GM08714 (cell line): ENCODE data around the gene AFTPH.

Source experiments
- H3K4me3 ChIP-seq: fragments of 200-500 bp; sonication (Bioruptor generic); 2 replicates; pipeline ENCODE4 v1.5.1; 2014; ENCODE audit warnings: mild to moderate bottlenecking, low read length, inconsistent platforms
- ZNF274 ChIP-seq: IDR thresholded peaks from 2 replicates; pipeline ENCODE4 v1.6.1; 2012; ENCODE audit warnings: mild to moderate bottlenecking, low read depth, low read length

Gene AFTPH

DNA sequence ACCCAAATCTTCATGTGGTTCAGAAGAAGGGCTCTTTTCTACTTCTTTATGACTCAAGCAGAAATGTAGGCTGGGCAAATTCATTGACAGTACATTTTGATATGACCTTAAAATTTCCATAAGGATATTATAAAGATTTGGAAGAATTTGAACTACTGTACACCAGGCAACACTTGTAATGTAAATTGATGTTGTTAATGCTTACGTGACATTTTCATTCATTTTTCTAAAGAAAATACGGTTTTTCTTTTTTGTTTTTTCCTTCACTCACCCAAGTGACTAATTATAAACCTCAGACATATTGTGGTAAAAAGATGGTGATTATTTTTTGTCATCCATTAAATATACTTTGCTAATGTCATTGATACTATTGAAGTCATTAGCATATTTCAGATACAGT is 17.4 kb downstream of the AFTPH start:
- H3K4me3 ChIP-seq = no peak overlapping the region
- no peak for TF ChIP-seq ZNF274

- no peak for TF ChIP-seq ZNF274
- no peak overlapping the region for H3K4me3 ChIP-seq
Observed at GRCh38 chr2:64542071-64543007, 18.2 kb downstream of the AFTPH start.

- H3K4me3 ChIP-seq = no peak overlapping the region
- no peak for TF ChIP-seq ZNF274
Observed at GRCh38 chr2:64543008-64543697, 19.0 kb downstream of the AFTPH start.

- no peak for TF ChIP-seq ZNF274
Observed at GRCh38 chr2:64548761-64549160, 24.6 kb downstream of the AFTPH start.

GRCh38 chr2:64550042-64550441 is 25.9 kb downstream of the AFTPH start:
- TF ChIP-seq ZNF274 = no peak
- no peak overlapping the region for H3K4me3 ChIP-seq

More at GRCh38 chr2:64548761-64549160, 24.6 kb downstream of the AFTPH start:
- H3K4me3 ChIP-seq = no peak overlapping the region

DNA sequence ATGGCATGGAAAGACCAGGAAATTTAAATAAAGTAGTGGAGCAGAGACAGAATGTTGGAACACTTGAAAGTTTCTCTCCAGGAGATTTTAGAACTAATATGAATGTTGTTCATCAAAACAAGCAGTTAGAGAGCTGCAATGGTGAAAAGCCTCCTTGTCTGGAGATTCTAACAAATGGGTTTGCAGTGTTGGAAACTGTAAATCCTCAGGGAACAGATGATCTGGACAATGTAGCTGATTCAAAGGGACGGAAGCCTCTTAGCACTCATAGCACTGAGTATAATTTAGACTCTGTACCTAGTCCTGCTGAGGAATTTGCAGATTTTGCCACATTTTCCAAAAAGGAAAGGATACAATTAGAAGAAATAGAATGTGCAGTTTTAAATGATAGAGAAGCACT is 27.7 kb downstream of the AFTPH start:
- no peak for TF ChIP-seq ZNF274
- no peak overlapping the region for H3K4me3 ChIP-seq

DNA sequence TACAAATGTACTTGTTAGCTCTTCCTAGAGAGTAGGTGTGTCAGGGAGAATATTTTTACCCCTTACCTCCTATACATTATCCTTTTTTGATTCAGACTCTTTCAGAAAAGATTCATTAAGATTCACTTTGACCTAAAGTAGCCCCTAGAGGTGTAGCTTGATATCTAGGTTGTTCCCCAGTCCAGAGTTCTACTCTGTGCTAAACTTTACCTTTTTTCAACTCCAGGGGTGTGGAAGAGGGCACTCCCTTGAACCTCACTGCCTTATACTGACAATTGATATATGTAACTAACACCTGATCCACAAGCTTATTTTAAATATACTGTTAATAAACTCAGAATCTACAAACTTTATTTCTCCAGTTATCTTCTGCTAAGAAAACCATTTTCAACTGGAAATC is 30.0 kb downstream of the AFTPH start:
- H3K4me3 ChIP-seq = no peak overlapping the region
- no peak for TF ChIP-seq ZNF274

DNA sequence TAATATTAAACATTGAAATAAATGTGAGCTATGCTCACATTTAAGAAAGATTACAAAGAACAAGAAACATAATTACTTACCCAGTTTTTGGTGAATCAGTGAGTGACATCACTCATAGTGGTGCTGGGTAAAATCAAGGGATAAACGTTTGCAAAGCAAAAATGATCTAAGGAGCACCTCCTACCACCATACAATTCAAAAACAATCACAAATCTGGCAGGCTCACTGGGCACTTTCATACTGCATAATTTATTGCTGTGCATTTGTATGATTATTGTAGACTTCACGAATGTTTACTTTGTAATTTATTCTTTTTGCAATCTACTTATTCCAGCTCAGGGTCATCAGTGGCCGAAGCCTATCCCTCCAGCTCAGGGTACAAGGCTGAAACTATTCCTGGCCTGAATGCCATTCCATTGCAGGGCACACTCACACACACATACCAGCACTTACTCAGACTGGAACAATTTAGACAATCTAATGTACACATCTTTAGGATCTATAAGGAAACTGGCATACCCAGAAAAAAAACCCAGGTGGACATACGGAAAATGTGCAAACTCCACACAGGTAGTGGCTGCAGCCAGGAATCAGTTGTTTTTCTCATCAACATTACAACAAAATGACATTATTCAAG is 34.4 kb downstream of the AFTPH start:
- TF ChIP-seq ZNF274 = no peak
- H3K4me3 ChIP-seq = no peak overlapping the region

GRCh38 chr2:64562148-64562784 is 38.1 kb downstream of the AFTPH start:
- H3K4me3 ChIP-seq = no peak overlapping the region
- no peak for TF ChIP-seq ZNF274

DNA sequence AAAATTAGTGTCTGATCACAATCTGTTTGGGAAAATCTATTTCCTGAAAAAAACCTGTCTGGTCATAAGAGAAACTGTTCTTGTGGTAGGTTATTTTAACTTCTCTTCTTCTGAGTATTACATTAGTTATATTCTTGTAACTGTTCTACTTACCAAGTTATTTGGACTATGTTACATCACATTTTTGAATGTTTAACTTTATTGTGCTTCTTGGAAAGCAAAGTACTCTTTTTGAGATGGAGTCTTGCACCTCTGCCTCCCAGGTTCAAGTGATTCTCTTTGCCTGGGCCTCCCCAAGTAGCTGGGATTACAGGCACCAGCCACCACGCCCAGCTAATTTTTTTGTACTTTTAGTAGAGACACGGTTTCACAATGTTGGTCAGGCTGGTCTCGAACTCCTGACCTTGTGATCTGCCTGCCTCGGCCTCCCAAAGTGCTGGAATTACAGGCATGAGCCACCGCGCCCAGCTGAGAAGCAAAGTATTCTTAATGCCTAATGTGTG is 39.4 kb downstream of the AFTPH start:
- H3K4me3 ChIP-seq = no peak overlapping the region
- TF ChIP-seq ZNF274 = no peak

- H3K4me3 ChIP-seq = no peak overlapping the region
- TF ChIP-seq ZNF274 = no peak
Observed at GRCh38 chr2:64565949-64566710, 42.0 kb downstream of the AFTPH start.

- H3K4me3 ChIP-seq = no peak overlapping the region
- TF ChIP-seq ZNF274 = no peak
Observed at GRCh38 chr2:64567473-64567872, 43.3 kb downstream of the AFTPH start.

- TF ChIP-seq ZNF274 = no peak
- no peak overlapping the region for H3K4me3 ChIP-seq
Observed at GRCh38 chr2:64568836-64569235, 44.7 kb downstream of the AFTPH start.

GRCh38 chr2:64574871-64575270 is 50.7 kb downstream of the AFTPH start:
- no peak overlapping the region for H3K4me3 ChIP-seq
- TF ChIP-seq ZNF274 = no peak
